Brain microvascular endothelial cell (primary cell): ENCODE data around the gene KLHL14.

Source experiments
- DNase-seq: peaks from one replicate; pipeline ENCODE4 v3.0.0-alpha.2; 2020
- H3K27ac ChIP-seq: fragments of 250-450 bp; sonication (Bioruptor Pico); 2 replicates; pipeline ENCODE4 v1.5.1; 2020; ENCODE audit warnings: mild to moderate bottlenecking, moderate library complexity
- H3K27me3 ChIP-seq: fragments of 250-450 bp; sonication (Bioruptor Pico); replicated peaks from 2 replicates; pipeline ENCODE4 v1.5.1; 2020; ENCODE audit warnings: mild to moderate bottlenecking
- H3K36me3 ChIP-seq: fragments of 250-450 bp; sonication (Bioruptor Pico); replicated peaks from 2 replicates; pipeline ENCODE4 v1.5.1; 2020; ENCODE audit warnings: mild to moderate bottlenecking
- H3K4me3 ChIP-seq: 2 replicates; pipeline ENCODE4 v1.5.1; 2011; ENCODE audit warnings: low read depth, mild to moderate bottlenecking, control low read depth, low read length, moderate library complexity
- CTCF ChIP-seq: IDR thresholded peaks from 2 replicates; pipeline ENCODE4 v1.5.1; 2011; ENCODE audit warnings: low read depth, mild to moderate bottlenecking, moderate library complexity, low read length, control low read depth, inconsistent platforms; ENCODE audit errors: missing control alignments
- in situ Hi-C: cut with HindIII; loops from 2 replicates; pipeline ENCODE4 v1.10.0; 2017; ENCODE audit warnings: low sequenced_read_pairs, low pct_ligation_motif_present

The KLHL14 gene

GRCh38 chr18:32760391-32760790 lies 12.4 kb downstream of the KLHL14 start:
- no peaks in the 10 kb centered on the region for H3K27me3 ChIP-seq
- no peak overlapping the region for H3K27ac ChIP-seq
- H3K4me3 ChIP-seq, result no peak overlapping the region
- H3K36me3 ChIP-seq, result no peaks in the 10 kb centered on the region
- in situ Hi-C loops, result no loop called here
- TF ChIP-seq CTCF, result no peak
- DNase-seq, result no peak

- no peak for TF ChIP-seq CTCF
- no peak for DNase-seq
- Histone ChIP-seq H3K27ac (no peak overlapping the region), H3K4me3 (no peak overlapping the region), H3K27me3 (no peaks in the 10 kb centered on the region), H3K36me3 (no peaks in the 10 kb centered on the region)
- in situ Hi-C loops, result no loop called here
Measured at GRCh38 chr18:32759611-32760167, 13.1 kb downstream of the KLHL14 start.

- no peak for DNase-seq
- Histone ChIP-seq H3K27me3 (no peaks in the 10 kb centered on the region), H3K4me3 (no peak overlapping the region), H3K36me3 (no peaks in the 10 kb centered on the region), H3K27ac (no peak overlapping the region)
- in situ Hi-C loops, result no loop called here
- no peak for TF ChIP-seq CTCF
Measured at GRCh38 chr18:32754508-32755263, 18.1 kb downstream of the KLHL14 start.

- Histone ChIP-seq H3K27ac (no peak overlapping the region), H3K36me3 (no peaks in the 10 kb centered on the region), H3K4me3 (no peak overlapping the region), H3K27me3 (no peaks in the 10 kb centered on the region)
- in situ Hi-C loops, result no loop called here
- no peak for DNase-seq
- no peak for TF ChIP-seq CTCF
Measured at GRCh38 chr18:32753656-32754260, 19.1 kb downstream of the KLHL14 start.

GRCh38 chr18:32750328-32750727 lies 22.5 kb downstream of the KLHL14 start:
- no peak for TF ChIP-seq CTCF
- Histone ChIP-seq H3K27ac (no peak overlapping the region), H3K4me3 (no peak overlapping the region), H3K27me3 (no peaks in the 10 kb centered on the region), H3K36me3 (no peaks in the 10 kb centered on the region)
- no peak for DNase-seq
- in situ Hi-C loops, result no loop called here
